Esophagus muscularis mucosa (tissue), 3 donors: ENCODE results near the gene RGS7BP.

Experiments
- POLR2A ChIP-seq: fragments of 450-650 bp; IDR thresholded peaks from one replicate; pipeline ENCODE4 v1.6.1; 2017; ENCODE audit warnings: antibody characterized with exemption, moderate library complexity, mild to moderate bottlenecking, low read depth
- POLR2AphosphoS5 ChIP-seq, 2 donors: sonication (generic); formaldehyde crosslinking; IDR thresholded peaks; one replicate each; pipeline ENCODE4 v1.6.1; 2017; ENCODE audit warnings: antibody characterized with exemption in 2 of 2
- TF ChIP-seq, protein P1 (sequence below), 3 experiments: fragments of 200-600 bp in 2 of 3; fragments of 450-650 bp in 1 of 3; sonication (generic) in 2 of 3; IDR thresholded peaks; one replicate each; pipeline ENCODE4 v1.5.1; 2017 to 2019; ENCODE audit warnings: antibody characterized with exemption in 3 of 3, mild to moderate bottlenecking in 2 of 3, moderate library complexity in 1 of 3

DNA sequence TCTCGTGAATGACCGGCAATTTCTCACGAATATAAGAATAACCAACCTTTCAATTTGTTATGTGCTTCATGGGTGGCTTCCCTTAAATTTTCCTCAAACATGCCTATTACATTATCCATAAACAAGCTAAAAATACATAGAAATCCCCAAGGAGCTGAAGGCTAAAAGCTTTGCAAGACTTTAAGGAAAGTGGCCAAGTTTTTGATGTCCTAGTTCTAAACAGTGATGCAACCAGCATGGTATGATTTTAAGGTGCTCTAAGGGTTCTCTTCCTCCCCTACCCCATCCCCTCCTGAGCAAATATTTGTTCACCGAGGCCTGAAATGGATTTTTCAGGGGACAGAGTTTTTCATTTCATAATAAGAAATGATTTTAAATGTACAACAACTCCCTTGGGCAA is 79.8 kb downstream of the RGS7BP start:
- TF ChIP-seq, protein P1, sequence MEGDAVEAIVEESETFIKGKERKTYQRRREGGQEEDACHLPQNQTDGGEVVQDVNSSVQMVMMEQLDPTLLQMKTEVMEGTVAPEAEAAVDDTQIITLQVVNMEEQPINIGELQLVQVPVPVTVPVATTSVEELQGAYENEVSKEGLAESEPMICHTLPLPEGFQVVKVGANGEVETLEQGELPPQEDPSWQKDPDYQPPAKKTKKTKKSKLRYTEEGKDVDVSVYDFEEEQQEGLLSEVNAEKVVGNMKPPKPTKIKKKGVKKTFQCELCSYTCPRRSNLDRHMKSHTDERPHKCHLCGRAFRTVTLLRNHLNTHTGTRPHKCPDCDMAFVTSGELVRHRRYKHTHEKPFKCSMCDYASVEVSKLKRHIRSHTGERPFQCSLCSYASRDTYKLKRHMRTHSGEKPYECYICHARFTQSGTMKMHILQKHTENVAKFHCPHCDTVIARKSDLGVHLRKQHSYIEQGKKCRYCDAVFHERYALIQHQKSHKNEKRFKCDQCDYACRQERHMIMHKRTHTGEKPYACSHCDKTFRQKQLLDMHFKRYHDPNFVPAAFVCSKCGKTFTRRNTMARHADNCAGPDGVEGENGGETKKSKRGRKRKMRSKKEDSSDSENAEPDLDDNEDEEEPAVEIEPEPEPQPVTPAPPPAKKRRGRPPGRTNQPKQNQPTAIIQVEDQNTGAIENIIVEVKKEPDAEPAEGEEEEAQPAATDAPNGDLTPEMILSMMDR (IDR thresholded peaks at IDR 0.05), result no peak
- TF ChIP-seq POLR2A (no peak), POLR2AphosphoS5 (IDR thresholded peaks at IDR 0.05) (no peak)
